Measurements from ENCODE around the gene GNAI2.

GNAI2 gene

GRCh38 chr3:50235716-50236483 is at the start of gene GNAI2:
GNAI2 (plus strand) TSS chr3:50236204; CDS start chr3:50236336, 132 bp downstream.
- DNase-seq (ENCODE audit: low spot score): peak; percentile 99

GRCh38 chr3:50187750-50188149 is 48.3 kb upstream of the GNAI2 start:
- DNase-seq (ENCODE audit: low spot score): no peak

- DNase-seq (ENCODE audit: low spot score): peak; percentile 87
Observed at GRCh38 chr3:50189274-50189673, 46.7 kb upstream of the GNAI2 start.

GRCh38 chr3:50189989-50190388 is 46.0 kb upstream of the GNAI2 start:
- no peak for DNase-seq (ENCODE audit: low spot score)

- no peak for DNase-seq (ENCODE audit: low spot score)
Observed at GRCh38 chr3:50190936-50191660, 44.9 kb upstream of the GNAI2 start, which contains the start of gene GNAT1. GNAT1 (plus strand) TSS chr3:50191610; CDS start chr3:50191726, 116 bp downstream.

GRCh38 chr3:50192124-50192523 is 43.9 kb upstream of the GNAI2 start:
- no peak for DNase-seq (ENCODE audit: low spot score)

GRCh38 chr3:50192689-50193141 is 43.3 kb upstream of the GNAI2 start:
- peak; percentile 65 for DNase-seq (ENCODE audit: low spot score)

- no peak for DNase-seq (ENCODE audit: low spot score)
Observed at GRCh38 chr3:50193286-50193685, 42.7 kb upstream of the GNAI2 start.

- no peak for DNase-seq (ENCODE audit: low spot score)
Observed at GRCh38 chr3:50193746-50194127, 42.3 kb upstream of the GNAI2 start.

GRCh38 chr3:50194128-50194902 is 41.7 kb upstream of the GNAI2 start:
- peak; percentile 71 for DNase-seq (ENCODE audit: low spot score)

- no peak for DNase-seq (ENCODE audit: low spot score)
Observed at GRCh38 chr3:50194903-50195500, 41.0 kb upstream of the GNAI2 start.

- no peak for DNase-seq (ENCODE audit: low spot score)
Observed at GRCh38 chr3:50195501-50196252, 40.3 kb upstream of the GNAI2 start.

GRCh38 chr3:50196253-50196801 is 39.7 kb upstream of the GNAI2 start:
- DNase-seq (ENCODE audit: low spot score): no peak

GRCh38 chr3:50201573-50202315 is 34.3 kb upstream of the GNAI2 start:
- no peak for DNase-seq (ENCODE audit: low spot score)

- no peak for DNase-seq (ENCODE audit: low spot score)
Observed at GRCh38 chr3:50202353-50203112, 33.5 kb upstream of the GNAI2 start.

- no peak for DNase-seq (ENCODE audit: low spot score)
Observed at GRCh38 chr3:50203113-50203808, 32.7 kb upstream of the GNAI2 start.

GRCh38 chr3:50203809-50204803 is 31.9 kb upstream of the GNAI2 start:
- no peak for DNase-seq (ENCODE audit: low spot score)

All from Ammon's horn (tissue), 1 donor.